ENCODE measurements around the gene ZNF483. TPM values are rescaled to one million over a fixed set of nuclear protein-coding genes. Genes with fewer than 3 reads are reported as not detected.
A peak's percentile ranks its signal among the peaks of the same experiment; 100 is the strongest.

ZNF483 gene
- total and polyA plus RNA-seq, 9 donors, result 3.2 to 55.5 (median 32.0) TPM

DNA sequence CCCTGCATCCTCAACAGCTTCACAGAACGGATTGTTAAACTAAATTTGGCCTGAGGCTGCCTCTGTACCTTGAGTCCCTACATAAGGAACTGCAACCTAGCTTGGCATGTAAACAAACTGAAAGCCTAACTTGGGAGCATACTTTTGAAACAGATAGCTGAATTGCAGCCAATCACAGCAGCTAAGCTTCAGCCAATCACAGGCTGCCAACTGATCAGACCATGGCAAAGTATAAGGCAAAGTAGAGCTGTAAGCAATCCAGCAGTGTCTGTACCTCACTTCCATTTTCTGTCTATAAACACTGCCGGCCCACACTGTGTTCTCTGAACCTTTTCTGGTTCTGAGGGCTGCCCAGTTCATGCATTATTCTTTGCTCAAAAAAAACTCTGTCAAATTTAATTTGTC, 8.9 kb upstream of the ZNF483 start:
- H3K4me3 ChIP-seq, result no peak overlapping the region
- no peaks in the 10 kb centered on the region for H3K9me3 ChIP-seq
- intact Hi-C loops (cut with DNase I), result no loop called here
- H3K27ac ChIP-seq, result no peak overlapping the region
- 43 to 66% (median 50%) methylated on average over 2 of the region's 2 CpGs for WGBS, 3 donors
- no peak for DNase-seq
- no peaks in the 10 kb centered on the region for H3K36me3 ChIP-seq
- no peaks in the 10 kb centered on the region for H3K4me1 ChIP-seq (ENCODE audit: insufficient read depth)
- H3K27me3 ChIP-seq, result no peaks in the 10 kb centered on the region
- TF ChIP-seq EP300 (IDR thresholded peaks at IDR 0.05), result no peak
- TF ChIP-seq POLR2A (IDR thresholded peaks at IDR 0.05), result no peak
- TF ChIP-seq, protein P1, sequence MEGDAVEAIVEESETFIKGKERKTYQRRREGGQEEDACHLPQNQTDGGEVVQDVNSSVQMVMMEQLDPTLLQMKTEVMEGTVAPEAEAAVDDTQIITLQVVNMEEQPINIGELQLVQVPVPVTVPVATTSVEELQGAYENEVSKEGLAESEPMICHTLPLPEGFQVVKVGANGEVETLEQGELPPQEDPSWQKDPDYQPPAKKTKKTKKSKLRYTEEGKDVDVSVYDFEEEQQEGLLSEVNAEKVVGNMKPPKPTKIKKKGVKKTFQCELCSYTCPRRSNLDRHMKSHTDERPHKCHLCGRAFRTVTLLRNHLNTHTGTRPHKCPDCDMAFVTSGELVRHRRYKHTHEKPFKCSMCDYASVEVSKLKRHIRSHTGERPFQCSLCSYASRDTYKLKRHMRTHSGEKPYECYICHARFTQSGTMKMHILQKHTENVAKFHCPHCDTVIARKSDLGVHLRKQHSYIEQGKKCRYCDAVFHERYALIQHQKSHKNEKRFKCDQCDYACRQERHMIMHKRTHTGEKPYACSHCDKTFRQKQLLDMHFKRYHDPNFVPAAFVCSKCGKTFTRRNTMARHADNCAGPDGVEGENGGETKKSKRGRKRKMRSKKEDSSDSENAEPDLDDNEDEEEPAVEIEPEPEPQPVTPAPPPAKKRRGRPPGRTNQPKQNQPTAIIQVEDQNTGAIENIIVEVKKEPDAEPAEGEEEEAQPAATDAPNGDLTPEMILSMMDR (IDR thresholded peaks at IDR 0.05), result no peak

DNA sequence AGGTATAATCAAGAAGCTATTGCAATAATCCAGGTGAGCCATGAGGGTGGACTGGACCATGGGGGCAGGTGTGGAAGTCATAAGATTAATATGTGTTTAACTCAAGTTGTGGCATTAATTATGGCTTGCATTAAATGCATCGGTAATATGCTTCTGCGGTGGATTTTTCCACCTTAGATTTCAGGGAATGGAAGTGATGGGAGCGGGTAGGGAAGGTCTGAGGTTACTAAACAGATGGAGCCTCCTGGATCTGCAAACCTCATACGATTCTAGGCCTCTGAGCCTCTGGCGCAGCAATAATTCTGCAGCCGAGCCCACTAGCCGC, 286 bp upstream of the ZNF483 start:
- Histone ChIP-seq H3K27me3 (no peaks in the 10 kb centered on the region), H3K9me3 (no peaks in the 10 kb centered on the region), H3K36me3 (no peaks in the 10 kb centered on the region), H3K4me3 (peak overlapping the region; percentile 72), H3K4me1 (ENCODE audit: insufficient read depth) (no peaks in the 10 kb centered on the region), H3K27ac (peak overlapping the region in 1 of 2 donors; percentile 88)
- no peak for DNase-seq
- WGBS, 3 donors, result 21 to 26% (median 21%) methylated on average over 7 of the region's 7 CpGs
- intact Hi-C loops (cut with DNase I), result no loop called here
- TF ChIP-seq, protein P1 (IDR thresholded peaks at IDR 0.05), result no peak
- TF ChIP-seq EP300 (IDR thresholded peaks at IDR 0.05), result no peak
- no peak for TF ChIP-seq POLR2A (IDR thresholded peaks at IDR 0.05)

DNA sequence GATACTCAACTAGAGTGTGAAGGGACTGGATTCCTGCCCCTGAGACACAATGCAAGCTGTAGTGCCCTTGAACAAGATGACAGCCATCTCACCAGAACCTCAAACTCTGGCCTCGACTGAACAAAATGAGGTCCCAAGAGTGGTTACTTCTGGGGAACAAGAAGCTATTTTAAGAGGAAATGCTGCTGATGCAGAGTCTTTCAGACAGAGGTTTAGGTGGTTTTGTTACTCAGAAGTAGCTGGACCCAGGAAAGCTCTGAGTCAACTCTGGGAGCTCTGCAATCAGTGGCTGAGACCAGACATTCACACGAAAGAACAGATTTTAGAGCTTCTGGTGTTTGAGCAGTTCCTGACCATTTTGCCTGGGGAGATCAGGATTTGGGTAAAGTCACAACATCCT, 2.4 kb downstream of the ZNF483 start:
- no peak for TF ChIP-seq POLR2A (IDR thresholded peaks at IDR 0.05)
- no peak for TF ChIP-seq EP300 (IDR thresholded peaks at IDR 0.05)
- no peaks in the 10 kb centered on the region for H3K4me1 ChIP-seq (ENCODE audit: insufficient read depth)
- no peaks in the 10 kb centered on the region for H3K27me3 ChIP-seq
- WGBS, 3 donors, result 97 to 100% (median 98%) methylated on average over 2 of the region's 2 CpGs
- DNase-seq, result no peak
- no peak overlapping the region for H3K4me3 ChIP-seq
- H3K27ac ChIP-seq, result no peak overlapping the region
- peaks cover 1 to 4% of the 10 kb centered on the region in 2 donors for H3K9me3 ChIP-seq
- no peaks in the 10 kb centered on the region for H3K36me3 ChIP-seq
- intact Hi-C loops (cut with DNase I), result no loop called here

DNA sequence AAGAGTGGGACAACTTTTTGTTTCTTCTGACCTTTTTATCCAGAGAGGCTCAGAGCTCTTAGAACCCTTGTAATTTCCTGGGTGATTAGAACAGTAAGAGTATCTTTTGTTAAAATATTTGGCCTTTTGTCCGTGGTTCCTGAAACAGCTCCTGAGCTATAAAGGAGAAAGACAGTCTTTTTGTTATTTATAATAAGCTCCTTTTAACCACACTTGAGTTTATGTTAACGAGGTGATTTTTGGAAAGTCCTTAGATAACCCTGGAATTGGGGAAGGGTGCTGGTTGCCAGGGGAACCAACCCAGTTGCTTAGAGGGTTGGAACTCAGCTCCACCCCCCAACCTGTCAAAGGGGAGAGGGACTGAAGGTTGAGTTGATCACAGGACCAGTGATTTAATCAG, 4.8 kb downstream of the ZNF483 start:
- Histone ChIP-seq H3K36me3 (no peaks in the 10 kb centered on the region), H3K4me3 (no peak overlapping the region), H3K4me1 (ENCODE audit: insufficient read depth) (no peaks in the 10 kb centered on the region), H3K27ac (no peak overlapping the region), H3K9me3 (peaks cover 3 to 7% of the 10 kb centered on the region in 2 donors), H3K27me3 (no peaks in the 10 kb centered on the region)
- intact Hi-C loops (cut with DNase I), result no loop called here
- TF ChIP-seq, protein P1 (IDR thresholded peaks at IDR 0.05), result no peak
- TF ChIP-seq POLR2A (IDR thresholded peaks at IDR 0.05) (no peak), EP300 (IDR thresholded peaks at IDR 0.05) (no peak)
- 35 to 39% (median 36%) methylated on average over 2 of the region's 2 CpGs for WGBS, 3 donors
- no peak for DNase-seq

DNA sequence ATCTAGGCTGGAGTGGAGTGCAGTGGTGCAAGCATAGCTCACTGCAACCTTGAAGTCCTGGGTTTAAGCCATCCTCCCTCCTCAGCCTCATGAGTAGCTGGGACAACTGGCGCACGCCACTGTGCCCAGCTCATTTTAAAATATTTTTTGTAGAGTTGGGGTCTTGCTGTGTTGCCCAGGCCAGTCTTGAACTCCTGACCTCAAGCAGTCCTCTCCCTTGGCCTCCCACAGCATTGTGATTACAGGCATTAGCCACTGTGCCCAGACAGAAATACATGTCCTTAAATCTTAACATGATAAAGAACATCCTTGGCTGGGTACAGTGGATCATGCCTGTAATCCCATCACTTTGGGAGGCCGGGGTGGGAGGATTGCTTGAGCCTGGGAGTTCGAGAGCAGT, 6.7 kb downstream of the ZNF483 start:
- Histone ChIP-seq H3K4me1 (ENCODE audit: insufficient read depth) (no peaks in the 10 kb centered on the region), H3K36me3 (no peaks in the 10 kb centered on the region)
- TF ChIP-seq POLR2A (IDR thresholded peaks at IDR 0.05) (no peak), EP300 (IDR thresholded peaks at IDR 0.05) (no peak)
- TF ChIP-seq, protein P1 (IDR thresholded peaks at IDR 0.05), result no peak

More for the DNA sequence above, 6.7 kb downstream of the ZNF483 start:
- Histone ChIP-seq H3K27me3 (no peaks in the 10 kb centered on the region), H3K27ac (no peak overlapping the region), H3K9me3 (peaks cover 7 to 11% of the 10 kb centered on the region in 2 donors), H3K4me3 (no peak overlapping the region)
- 94 to 99% (median 99%) methylated on average over 4 of the region's 4 CpGs for WGBS, 3 donors
- DNase-seq, result no peak
- intact Hi-C loops (cut with DNase I), result no loop called here

Measured in ovary (tissue), 9 donors.